ENCODE data around the gene CYP26C1. TPM values are rescaled to one million over a fixed set of nuclear protein-coding genes. Genes with fewer than 3 reads are reported as not detected.

Gene CYP26C1
- total RNA-seq, 1 donor from 2014 or later, result 0.17 TPM

DNA sequence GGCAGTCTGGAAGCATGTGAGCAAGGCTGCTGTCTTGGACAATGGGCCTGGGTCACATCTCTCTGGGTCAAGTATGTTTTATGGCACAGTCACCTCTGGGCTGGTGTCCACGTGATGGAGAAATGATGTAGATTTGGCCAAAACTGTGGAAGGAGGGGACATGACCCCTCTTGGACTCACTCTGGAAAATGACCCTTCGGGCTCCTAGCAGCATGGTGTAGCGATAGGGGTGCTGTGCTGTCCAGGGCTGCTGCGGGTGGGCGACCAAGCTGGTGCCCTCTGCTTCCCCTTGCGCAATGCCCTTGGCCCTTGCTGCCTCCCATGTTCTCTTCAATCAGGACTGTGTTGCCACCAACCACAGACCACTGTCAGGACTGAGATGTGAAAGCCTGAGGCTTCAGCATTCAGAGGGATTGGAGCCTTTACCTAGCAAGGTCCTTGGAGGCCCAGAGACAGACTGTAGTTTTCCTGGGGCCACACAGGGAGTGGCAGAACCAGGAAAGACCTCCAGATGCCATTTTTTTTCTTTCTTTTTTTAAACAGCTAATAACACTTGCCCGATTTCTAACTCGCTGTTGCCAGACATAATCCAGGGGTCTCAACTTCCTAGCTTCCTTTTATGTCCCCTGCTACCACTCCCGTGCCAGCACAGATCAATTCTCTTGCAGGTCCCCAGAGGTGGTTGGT is 19.2 kb downstream of the CYP26C1 start:
- Histone ChIP-seq H3K36me3 (ENCODE audit: control insufficient read depth, insufficient read depth, low read length) (no peaks in the 10 kb centered on the region), H3K27me3 (ENCODE audit: control insufficient read depth, insufficient read depth, low read length) (peaks cover 24% of the 10 kb centered on the region), H3K4me3 (ENCODE audit: low read depth, low read length) (no peak overlapping the region)
- DNase-seq (ENCODE audit: low read depth), result no peak
- TF ChIP-seq, protein P1, sequence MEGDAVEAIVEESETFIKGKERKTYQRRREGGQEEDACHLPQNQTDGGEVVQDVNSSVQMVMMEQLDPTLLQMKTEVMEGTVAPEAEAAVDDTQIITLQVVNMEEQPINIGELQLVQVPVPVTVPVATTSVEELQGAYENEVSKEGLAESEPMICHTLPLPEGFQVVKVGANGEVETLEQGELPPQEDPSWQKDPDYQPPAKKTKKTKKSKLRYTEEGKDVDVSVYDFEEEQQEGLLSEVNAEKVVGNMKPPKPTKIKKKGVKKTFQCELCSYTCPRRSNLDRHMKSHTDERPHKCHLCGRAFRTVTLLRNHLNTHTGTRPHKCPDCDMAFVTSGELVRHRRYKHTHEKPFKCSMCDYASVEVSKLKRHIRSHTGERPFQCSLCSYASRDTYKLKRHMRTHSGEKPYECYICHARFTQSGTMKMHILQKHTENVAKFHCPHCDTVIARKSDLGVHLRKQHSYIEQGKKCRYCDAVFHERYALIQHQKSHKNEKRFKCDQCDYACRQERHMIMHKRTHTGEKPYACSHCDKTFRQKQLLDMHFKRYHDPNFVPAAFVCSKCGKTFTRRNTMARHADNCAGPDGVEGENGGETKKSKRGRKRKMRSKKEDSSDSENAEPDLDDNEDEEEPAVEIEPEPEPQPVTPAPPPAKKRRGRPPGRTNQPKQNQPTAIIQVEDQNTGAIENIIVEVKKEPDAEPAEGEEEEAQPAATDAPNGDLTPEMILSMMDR (IDR thresholded peaks at IDR 0.05; ENCODE audit: insufficient read depth, low read length, poor library complexity, severe bottlenecking), result no peak

DNA sequence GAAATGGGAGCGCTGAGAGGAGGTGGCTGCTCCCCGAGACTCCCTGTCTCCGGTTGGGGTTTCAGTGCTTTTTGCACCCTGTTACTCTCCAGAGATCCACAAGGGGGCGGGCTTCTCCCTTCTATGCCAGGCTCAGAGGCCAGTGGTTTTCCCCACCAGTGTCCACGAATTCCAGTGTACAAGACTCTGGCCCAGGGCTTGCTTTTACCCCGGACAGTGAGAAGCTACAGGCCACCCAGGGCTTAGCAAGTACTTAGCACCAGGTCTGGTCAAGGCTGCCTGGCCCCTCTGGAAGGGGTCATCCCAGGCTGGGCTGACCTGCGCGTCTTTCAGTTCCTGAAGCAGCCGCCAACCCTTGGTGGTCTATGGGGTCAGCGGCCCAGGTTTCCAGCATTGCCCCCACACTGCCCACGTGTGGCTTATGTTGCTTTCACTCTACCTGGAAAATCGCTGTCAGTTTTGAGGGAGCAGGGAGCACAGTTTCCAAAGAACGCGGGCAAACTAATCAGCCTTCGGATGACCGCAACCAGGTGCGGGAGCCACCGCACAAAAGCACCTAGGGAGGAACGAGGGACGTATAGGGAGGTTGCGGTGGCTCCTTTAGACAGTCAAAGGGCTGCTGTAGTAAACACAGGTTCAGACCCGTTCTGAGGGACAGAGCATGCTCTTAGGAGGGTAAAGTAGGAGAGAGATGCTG is 19.9 kb downstream of the CYP26C1 start:
- Histone ChIP-seq H3K36me3 (ENCODE audit: control insufficient read depth, insufficient read depth, low read length) (no peaks in the 10 kb centered on the region), H3K27me3 (ENCODE audit: control insufficient read depth, insufficient read depth, low read length) (peaks cover 18% of the 10 kb centered on the region), H3K4me3 (ENCODE audit: low read depth, low read length) (no peak overlapping the region)
- TF ChIP-seq, protein P1 (IDR thresholded peaks at IDR 0.05; ENCODE audit: insufficient read depth, low read length, poor library complexity, severe bottlenecking), result peak; percentile 88
- DNase-seq (ENCODE audit: low read depth), result no peak

DNA sequence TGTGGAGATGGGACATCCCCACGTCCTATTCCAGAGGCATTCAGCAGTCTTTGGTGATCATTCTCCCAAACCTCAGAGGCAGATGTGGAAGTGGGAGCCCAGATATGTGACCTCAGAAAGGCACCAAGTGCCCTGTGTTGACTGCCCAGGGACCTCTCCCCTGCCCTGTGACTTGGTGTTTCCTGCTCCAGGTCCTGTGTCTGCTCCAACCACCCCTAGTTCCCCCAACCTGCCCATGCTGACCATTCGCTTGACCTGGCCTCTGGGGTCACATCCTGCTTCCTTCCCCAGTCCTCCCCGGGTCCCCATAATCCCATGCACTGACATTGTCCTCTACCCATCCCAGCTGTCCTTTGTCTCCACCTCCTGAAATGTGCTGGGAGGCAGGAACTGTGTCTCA is 20.7 kb downstream of the CYP26C1 start:
- DNase-seq (ENCODE audit: low read depth), result no peak
- TF ChIP-seq, protein P1 (IDR thresholded peaks at IDR 0.05; ENCODE audit: insufficient read depth, low read length, poor library complexity, severe bottlenecking), result no peak
- H3K36me3 ChIP-seq (ENCODE audit: control insufficient read depth, insufficient read depth, low read length), result no peaks in the 10 kb centered on the region
- peaks cover 10% of the 10 kb centered on the region for H3K27me3 ChIP-seq (ENCODE audit: control insufficient read depth, insufficient read depth, low read length)
- no peak overlapping the region for H3K4me3 ChIP-seq (ENCODE audit: low read depth, low read length)

DNA sequence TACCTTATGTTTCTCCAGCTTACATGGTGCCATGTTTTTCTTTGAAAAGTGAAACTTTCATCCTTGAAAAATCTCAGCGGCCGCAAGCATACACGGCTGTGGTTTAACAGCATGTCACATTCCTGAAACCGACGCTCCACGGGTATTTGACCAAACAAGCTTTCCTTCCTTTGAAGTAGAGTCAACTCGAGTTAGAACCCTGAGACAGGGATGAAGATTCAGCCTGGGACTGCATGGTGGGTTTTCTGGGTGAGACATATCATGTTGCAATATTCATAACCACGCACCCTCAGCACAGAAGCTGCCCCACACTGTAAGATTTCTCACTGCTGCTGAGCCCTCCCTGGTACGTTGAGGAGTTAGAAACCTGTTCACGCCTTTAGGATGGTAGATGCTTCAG is 21.2 kb downstream of the CYP26C1 start:
- no peak for DNase-seq (ENCODE audit: low read depth)
- peaks cover 8% of the 10 kb centered on the region for H3K27me3 ChIP-seq (ENCODE audit: control insufficient read depth, insufficient read depth, low read length)
- TF ChIP-seq, protein P1 (IDR thresholded peaks at IDR 0.05; ENCODE audit: insufficient read depth, low read length, poor library complexity, severe bottlenecking), result no peak
- no peak overlapping the region for H3K4me3 ChIP-seq (ENCODE audit: low read depth, low read length)
- H3K36me3 ChIP-seq (ENCODE audit: control insufficient read depth, insufficient read depth, low read length), result no peaks in the 10 kb centered on the region

DNA sequence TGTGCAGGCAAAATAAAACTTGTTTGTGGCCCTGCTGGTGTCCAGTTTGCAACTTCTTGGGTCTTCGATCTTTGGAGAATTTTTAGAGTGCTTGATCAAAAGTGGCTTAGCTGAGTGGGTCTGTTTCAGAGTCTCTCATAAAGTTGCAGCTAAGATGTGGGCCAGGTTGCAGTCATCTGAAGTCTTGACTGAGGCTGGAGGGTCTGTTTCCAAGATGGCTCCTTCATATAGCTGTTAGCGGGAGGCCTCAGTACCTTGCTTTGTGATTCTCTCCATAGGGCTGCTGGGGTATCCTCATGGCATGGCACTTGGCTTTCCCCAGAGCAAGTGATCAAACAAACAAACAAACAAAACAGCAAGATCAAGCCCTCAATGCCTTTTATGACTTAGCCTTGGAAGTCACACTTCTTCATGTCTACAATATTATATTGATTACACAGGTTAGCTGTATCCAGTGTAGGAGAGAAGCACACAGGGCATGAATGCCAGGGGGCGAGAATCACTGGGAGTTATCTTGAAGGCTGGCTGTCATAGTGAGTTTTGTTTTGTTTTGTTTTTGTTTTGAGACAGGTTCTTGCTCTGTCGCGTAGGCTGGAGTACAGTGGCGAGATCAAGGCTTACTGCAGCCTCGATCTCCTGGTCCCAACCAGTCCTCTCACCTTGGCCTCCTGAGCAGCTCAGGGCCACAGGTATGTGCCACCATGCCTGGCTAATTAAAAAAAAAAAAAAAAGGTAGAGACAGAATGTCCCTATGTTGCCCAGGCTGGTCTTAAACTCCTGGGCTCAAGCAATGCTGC is 23.3 kb downstream of the CYP26C1 start:
- Histone ChIP-seq H3K36me3 (ENCODE audit: control insufficient read depth, insufficient read depth, low read length) (no peaks in the 10 kb centered on the region), H3K27me3 (ENCODE audit: control insufficient read depth, insufficient read depth, low read length) (peaks cover 8% of the 10 kb centered on the region), H3K4me3 (ENCODE audit: low read depth, low read length) (no peak overlapping the region)
- no peak for DNase-seq (ENCODE audit: low read depth)
- TF ChIP-seq, protein P1 (IDR thresholded peaks at IDR 0.05; ENCODE audit: insufficient read depth, low read length, poor library complexity, severe bottlenecking), result no peak
